SU-DHL-6 (cell line): Measurements from ENCODE around the gene EXPH5.

ENCODE experiments used
- H2AFZ ChIP-seq: fragments of 200-600 bp; sonication (generic); 2 replicates; pipeline ENCODE4 v1.6.1; 2014; ENCODE audit warnings: low read depth, mild to moderate bottlenecking, moderate library complexity, mixed read lengths, antibody characterized with exemption, low read length; ENCODE audit not compliant: severe bottlenecking
- H3F3A ChIP-seq: fragments of 200-600 bp; shearing (Covaris generic); 2 replicates; pipeline ENCODE4 v1.6.0; 2016; ENCODE audit warnings: antibody characterized with exemption, mild to moderate bottlenecking; ENCODE audit not compliant: insufficient read depth
- H3K27ac ChIP-seq: fragments of 200-600 bp; sonication (generic); 2 replicates; pipeline ENCODE4 v1.5.1; 2016; ENCODE audit warnings: low read depth, mild to moderate bottlenecking, low read length, moderate library complexity, mixed read lengths
- H3K27me3 ChIP-seq: fragments of 200-600 bp; sonication (generic), shearing (Covaris generic); 2 replicates; pipeline ENCODE4 v1.6.0; 2014; ENCODE audit warnings: mild to moderate bottlenecking, low read length
- H3K36me3 ChIP-seq: fragments of 200-600 bp; sonication (generic); 2 replicates; pipeline ENCODE4 v1.6.1; 2014; ENCODE audit warnings: mild to moderate bottlenecking, low read length, mixed read lengths
- H3K4me2 ChIP-seq: fragments of 300-600, 200-600 bp; shearing (Covaris generic), sonication (generic); 2 replicates; pipeline ENCODE4 v1.6.0; 2014; ENCODE audit warnings: low read length, low read depth, mild to moderate bottlenecking; ENCODE audit not compliant: poor library complexity, severe bottlenecking
- H3K4me3 ChIP-seq: fragments of 200-600 bp; sonication (generic); 2 replicates; pipeline ENCODE4 v1.5.1; 2014; ENCODE audit warnings: antibody characterized with exemption, low read length, mild to moderate bottlenecking, mixed read lengths; ENCODE audit not compliant: insufficient read depth, poor library complexity, severe bottlenecking
- H3K79me2 ChIP-seq: fragments of 200-600 bp; sonication (generic); 2 replicates; pipeline ENCODE4 v1.6.1; 2014; ENCODE audit warnings: mild to moderate bottlenecking, low read length, moderate library complexity; ENCODE audit not compliant: insufficient read depth
- H3K9ac ChIP-seq: fragments of 200-600 bp; sonication (generic); 2 replicates; pipeline ENCODE4 v1.7.0; 2014; ENCODE audit warnings: mild to moderate bottlenecking, low read length
- H3K9me2 ChIP-seq: fragments of 200-600 bp; sonication (generic); replicated peaks from 2 replicates; pipeline ENCODE4 v1.6.1; 2014; ENCODE audit warnings: low read length; ENCODE audit not compliant: insufficient read depth
- H3K9me3 ChIP-seq: fragments of 200-600 bp; sonication (generic); 2 replicates; pipeline ENCODE4 v1.6.1; 2014; ENCODE audit warnings: low read length, mixed read lengths; ENCODE audit not compliant: insufficient read depth
- H4K20me1 ChIP-seq: fragments of 200-600 bp; sonication (generic); 2 replicates; pipeline ENCODE4 v1.6.1; 2014; ENCODE audit warnings: low read depth, mild to moderate bottlenecking, antibody characterized with exemption, low read length, moderate library complexity, mixed read lengths
- CTCF ChIP-seq: fragments of 200-600 bp; sonication (generic); IDR thresholded peaks from one replicate; pipeline ENCODE4 v1.5.1; 2017; ENCODE audit warnings: antibody characterized with exemption, mild to moderate bottlenecking, low read length, moderate library complexity; ENCODE audit not compliant: insufficient read depth, poor library complexity, severe bottlenecking
- EZH2phosphoT487 ChIP-seq: fragments of 200-600 bp; sonication (generic), shearing (Covaris generic); conservative IDR thresholded peaks from 2 replicates; pipeline ENCODE4 v1.6.1; 2018; ENCODE audit warnings: mild to moderate bottlenecking, antibody characterized with exemption, low read length, moderate library complexity, mixed read lengths

EXPH5 gene

GRCh38 chr11:108636222-108636621, 42.7 kb upstream of the EXPH5 start:
- H3K27me3 ChIP-seq = no peaks in the 10 kb centered on the region
- TF ChIP-seq EZH2phosphoT487 (no peak), CTCF (no peak)
- H3K9me3 ChIP-seq = no peaks in the 10 kb centered on the region
- no peaks in the 10 kb centered on the region for H3K9me2 ChIP-seq
- no peaks in the 10 kb centered on the region for H3F3A ChIP-seq
- no peaks in the 10 kb centered on the region for H3K79me2 ChIP-seq
- H3K9ac ChIP-seq = no peak overlapping the region
- no peak overlapping the region for H3K4me2 ChIP-seq
- no peaks in the 10 kb centered on the region for H3K36me3 ChIP-seq
- H3K4me3 ChIP-seq = no peak overlapping the region
- H2AFZ ChIP-seq = no peak overlapping the region
- no peak overlapping the region for H3K27ac ChIP-seq
- H4K20me1 ChIP-seq = no peaks in the 10 kb centered on the region

GRCh38 chr11:108635106-108635505, 41.5 kb upstream of the EXPH5 start:
- Histone ChIP-seq H3K27me3 (no peaks in the 10 kb centered on the region), H3K36me3 (no peaks in the 10 kb centered on the region), H3K27ac (no peak overlapping the region), H3K4me3 (no peak overlapping the region), H3K9ac (no peak overlapping the region), H4K20me1 (no peaks in the 10 kb centered on the region), H3K79me2 (no peaks in the 10 kb centered on the region), H3K4me2 (no peak overlapping the region), H3F3A (no peaks in the 10 kb centered on the region), H3K9me3 (no peaks in the 10 kb centered on the region), H3K9me2 (no peaks in the 10 kb centered on the region), H2AFZ (no peak overlapping the region)
- no peak for TF ChIP-seq CTCF
- no peak for TF ChIP-seq EZH2phosphoT487

GRCh38 chr11:108632041-108632704, 38.6 kb upstream of the EXPH5 start:
- H3K79me2 ChIP-seq = no peaks in the 10 kb centered on the region
- no peaks in the 10 kb centered on the region for H3F3A ChIP-seq
- H3K9me2 ChIP-seq = no peaks in the 10 kb centered on the region
- no peak overlapping the region for H3K4me2 ChIP-seq
- H4K20me1 ChIP-seq = no peaks in the 10 kb centered on the region
- no peak overlapping the region for H3K9ac ChIP-seq
- TF ChIP-seq EZH2phosphoT487 (no peak), CTCF (no peak)
- no peak overlapping the region for H2AFZ ChIP-seq
- peaks cover 7% of the 10 kb centered on the region; the same call in 1 of the 2 replicates for H3K9me3 ChIP-seq
- no peaks in the 10 kb centered on the region for H3K27me3 ChIP-seq
- H3K36me3 ChIP-seq = no peaks in the 10 kb centered on the region
- no peak overlapping the region for H3K27ac ChIP-seq
- H3K4me3 ChIP-seq = no peak overlapping the region
